GM21528 (cell line): ENCODE measurements around the gene TEX19.
"Not testable (repeated sequence)": the region's sequence is repeated elsewhere in the genome, so short reads cannot be mapped to it uniquely, and the experiment has no call there.

Experiments
- ATAC-seq: cut with Tn5 transposase; IDR thresholded peaks from one replicate; pipeline ENCODE4 v1.9.1; 2021; ENCODE audit warnings: mild to moderate bottlenecking, moderate library complexity; ENCODE audit not compliant: unreplicated experiment, low FRiP score

TEX19 gene

DNA sequence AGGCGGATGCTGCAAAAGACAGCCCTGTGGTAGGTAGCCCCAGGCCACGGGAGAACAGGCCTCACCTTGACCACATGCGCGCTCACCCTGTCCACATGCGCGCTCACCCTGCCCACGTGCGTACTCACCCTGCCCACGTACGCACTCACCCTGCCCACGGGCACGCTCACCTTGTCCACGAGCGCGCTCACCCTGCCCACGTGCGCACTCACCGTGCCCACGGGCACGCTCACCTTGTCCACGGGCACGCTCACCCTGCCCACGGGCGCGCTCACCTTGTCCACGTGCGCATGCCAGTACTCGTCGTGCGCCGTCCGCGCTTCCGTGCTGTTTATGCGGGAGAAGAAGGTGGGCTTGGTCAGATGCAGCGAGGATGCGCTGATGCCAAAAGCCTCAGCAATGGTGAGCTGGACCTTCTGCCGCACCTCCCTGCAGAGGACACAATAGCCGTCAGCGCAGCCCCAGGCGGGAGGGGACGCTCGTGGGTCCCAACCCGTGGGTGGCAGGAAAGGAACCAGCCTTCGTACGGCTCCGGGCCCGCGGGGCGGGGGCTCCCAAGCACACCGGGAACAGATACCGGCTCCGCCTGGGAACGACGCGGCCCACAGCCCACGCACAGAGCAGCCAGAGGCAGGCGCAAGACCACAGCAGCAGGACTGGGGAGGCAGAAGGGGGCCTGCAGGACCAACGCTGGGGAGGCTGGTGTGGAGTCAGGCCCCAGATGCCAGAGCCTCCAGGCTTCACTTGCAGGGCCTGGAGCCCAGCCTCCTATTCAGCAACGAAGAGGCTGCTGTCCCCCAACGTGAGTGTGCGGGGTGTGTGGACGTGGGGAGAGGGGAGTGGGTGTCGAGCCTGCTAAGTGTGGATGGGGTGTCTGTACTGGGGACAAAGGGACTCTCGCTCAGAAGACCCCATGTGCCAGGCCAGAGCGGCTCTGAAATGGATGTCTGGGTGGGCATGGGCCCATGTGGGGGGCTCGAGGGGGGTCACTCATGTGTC lies 44.9 kb downstream of the TEX19 start:
- ATAC-seq = no peak

DNA sequence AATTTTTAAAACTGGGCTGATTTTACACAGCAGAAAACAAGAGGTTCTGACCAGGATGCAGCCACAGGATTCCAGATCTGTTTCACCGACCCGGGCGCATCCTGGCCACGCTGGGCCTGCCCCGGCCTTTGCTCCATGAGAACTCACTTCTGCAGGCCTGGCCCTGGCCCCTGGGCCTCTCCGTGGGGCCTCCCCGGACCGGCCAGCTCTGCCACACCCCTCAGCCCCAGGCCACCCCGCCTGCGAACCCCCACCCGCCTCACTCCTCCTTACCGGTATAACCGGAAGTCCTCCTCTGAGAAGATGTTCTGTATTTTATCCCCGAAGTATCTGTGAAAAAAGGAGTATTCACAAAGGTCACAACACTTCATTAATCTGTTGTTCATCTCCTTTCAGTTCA lies 46.0 kb downstream of the TEX19 start:
- no peak for ATAC-seq

DNA sequence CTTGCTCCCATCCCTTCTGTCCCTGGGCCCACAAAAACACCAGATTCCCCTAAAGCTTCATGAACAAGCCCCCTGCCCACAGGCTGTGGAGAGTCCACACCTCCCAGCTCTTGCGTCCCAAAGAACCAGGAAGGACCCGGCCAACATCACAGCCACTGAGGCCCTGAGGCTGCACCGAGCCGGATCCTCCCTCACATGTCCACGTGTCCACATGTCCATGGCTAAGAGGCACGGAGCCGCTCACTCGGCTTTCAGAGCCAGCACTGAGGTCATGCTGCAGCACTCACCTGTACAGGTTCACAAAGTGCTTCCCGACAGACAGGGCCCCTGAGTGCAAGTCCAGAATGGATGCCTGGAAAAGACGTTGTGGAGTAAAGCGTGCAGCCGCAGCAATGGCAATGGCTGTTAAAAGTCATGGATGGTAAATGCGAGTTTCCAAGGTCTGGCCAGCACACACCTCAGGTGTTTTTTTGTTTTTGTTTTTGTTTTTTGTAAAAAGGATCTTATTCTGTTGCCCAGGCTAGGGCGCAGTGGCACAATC lies 47.2 kb downstream of the TEX19 start:
- ATAC-seq = no peak

DNA sequence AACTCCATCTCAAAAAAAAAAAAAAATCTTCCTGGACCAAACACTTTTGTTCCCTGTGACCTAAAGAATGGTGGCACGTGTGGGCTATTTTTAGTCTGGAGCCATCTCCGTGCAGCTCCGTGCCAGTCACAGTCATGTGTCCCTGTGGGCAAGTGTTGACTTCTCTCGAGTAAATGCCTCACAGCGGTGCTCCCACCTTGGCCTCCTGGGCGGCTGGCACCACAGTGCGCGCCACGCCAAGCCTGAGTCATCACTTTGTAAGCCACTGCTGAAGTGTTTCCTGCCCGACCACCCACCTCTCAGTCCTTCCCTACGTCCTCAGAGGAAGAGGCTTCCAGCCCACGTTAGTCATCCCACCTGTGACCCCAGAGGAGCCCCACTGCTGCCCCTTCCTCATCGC lies 48.2 kb downstream of the TEX19 start:
- ATAC-seq = no peak

DNA sequence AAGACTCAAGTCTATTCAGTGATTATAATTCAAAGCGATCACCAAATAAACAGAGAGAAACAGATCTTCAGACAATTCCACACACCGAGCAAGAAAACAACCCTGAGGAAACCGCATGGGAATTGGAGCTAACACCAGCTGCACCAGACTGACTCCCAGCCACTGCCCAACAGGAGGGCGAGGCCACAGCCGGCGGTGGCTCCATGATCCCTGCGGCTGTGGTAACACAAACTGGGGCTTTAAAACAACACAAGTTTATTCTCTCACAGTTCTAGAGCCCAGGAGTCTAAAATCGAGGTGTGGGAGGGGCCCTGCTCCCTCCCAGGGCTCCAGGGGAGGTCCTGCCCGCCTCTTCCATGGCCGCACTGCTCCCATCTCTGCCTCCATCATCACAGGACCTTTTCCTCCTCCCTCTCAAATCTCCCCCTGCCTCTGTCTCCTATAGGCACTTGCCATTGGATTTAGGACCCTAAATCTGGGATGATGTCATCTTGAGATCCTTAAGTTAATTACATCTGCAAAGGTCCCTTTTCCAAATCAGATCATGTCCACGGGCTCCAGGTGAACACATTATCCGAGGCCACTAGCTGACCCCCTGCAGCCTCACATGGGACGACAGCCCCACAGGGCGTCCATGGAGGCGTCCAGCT lies 49.4 kb downstream of the TEX19 start:
- ATAC-seq = no peak

DNA sequence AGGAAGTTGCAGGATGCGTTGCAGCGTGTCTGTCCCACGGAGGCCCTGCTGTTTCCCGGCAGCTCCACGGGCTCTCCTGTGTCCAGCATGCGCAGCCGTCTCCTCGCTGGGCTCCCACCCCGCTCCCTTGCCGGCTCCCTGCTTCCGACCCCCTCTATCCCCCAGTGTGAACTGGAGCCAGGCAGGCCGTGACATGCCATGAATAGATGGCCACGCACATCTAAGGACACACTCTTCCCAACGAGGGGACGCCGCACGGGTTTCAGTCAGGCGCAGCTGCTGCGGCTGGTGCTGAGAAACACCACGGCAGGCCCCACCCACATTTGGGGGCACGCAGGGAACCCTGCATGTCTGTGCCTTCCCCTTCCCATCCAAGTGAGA lies 49.9 kb downstream of the TEX19 start:
- no peak for ATAC-seq

DNA sequence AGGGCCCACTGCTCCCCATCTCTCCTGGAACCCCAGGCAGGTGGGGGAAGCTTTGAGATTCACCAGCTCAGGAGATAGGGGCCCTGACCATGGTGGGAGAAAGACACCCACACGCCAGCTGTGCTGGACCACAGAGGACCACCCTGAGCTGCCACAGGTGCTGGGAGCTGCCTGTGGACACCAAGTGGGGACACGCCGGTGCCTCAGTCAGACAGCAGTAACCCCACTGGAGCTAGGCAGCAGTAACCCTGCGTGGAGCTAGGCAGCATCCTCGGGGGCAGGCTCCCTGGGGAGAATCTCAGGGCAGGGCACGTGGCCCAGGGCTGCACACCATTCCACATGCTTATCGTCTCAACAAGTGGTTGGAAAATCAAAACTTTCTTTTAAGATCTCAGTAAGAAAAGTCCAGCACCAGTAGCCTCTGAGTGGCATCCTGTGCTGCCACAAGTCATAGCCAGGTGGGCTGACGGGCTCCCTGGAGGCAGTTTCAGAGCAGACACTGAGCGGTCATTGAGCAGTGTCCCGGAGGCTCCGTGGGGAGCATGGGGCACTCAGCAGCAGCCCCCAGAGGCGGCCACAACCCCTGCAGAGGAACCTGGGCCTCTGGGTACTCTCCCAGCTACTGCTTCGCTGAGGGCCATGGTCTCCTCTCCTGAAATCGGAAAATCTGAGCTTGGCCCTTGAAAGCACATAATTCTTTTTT lies 51.1 kb downstream of the TEX19 start:
- no peak for ATAC-seq

DNA sequence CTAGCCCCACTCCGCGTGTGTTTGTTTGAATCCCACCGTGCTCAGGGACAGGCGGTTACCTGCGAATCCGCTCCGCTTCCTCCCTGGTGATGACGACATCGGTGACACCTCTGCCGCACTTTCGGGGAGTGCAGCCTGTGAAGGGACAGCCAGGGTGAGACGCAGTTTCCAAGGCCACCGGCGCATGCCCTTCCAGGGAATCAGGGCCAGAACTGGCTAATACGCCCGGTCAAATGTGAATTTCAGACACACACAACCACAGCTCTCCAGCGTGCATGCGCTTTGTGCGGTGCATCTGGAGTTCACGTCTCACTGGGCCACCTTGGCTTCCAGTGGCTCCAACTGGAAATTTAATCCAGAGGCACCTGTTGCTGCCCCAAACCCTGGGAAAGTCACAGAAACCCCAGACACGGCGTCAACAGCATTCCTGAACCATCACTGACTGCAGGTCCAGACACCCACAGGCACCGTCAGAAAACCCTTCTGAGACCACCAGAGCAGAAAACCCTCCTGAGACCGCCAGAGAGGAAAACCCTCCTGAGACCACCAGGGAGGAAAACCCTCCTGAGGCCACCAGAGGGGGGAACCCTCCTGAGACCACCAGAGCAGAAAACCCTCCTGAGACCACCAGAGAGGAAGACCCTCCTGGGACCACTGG lies 52.5 kb downstream of the TEX19 start:
- ATAC-seq = no peak

DNA sequence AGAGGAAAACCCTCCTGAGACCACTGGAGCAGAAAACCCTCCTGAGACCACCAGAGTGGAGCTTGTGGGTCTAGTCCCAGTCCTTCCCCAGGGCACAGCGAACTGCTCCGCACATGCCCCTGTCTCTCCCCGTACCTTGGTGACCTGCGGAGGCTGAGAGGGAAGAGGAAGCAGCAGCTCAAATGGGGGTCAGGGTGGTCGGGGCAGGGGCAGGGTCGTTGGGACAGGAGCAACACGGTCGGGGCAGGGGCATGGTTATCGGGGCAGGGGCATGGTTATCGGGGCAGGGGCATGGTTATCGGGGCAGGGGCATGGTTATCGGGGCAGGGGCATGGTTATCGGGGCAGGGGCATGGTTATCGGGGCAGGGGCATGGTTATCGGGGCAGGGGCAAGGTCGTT lies 53.0 kb downstream of the TEX19 start:
- ATAC-seq = not testable (repeated sequence)

DNA sequence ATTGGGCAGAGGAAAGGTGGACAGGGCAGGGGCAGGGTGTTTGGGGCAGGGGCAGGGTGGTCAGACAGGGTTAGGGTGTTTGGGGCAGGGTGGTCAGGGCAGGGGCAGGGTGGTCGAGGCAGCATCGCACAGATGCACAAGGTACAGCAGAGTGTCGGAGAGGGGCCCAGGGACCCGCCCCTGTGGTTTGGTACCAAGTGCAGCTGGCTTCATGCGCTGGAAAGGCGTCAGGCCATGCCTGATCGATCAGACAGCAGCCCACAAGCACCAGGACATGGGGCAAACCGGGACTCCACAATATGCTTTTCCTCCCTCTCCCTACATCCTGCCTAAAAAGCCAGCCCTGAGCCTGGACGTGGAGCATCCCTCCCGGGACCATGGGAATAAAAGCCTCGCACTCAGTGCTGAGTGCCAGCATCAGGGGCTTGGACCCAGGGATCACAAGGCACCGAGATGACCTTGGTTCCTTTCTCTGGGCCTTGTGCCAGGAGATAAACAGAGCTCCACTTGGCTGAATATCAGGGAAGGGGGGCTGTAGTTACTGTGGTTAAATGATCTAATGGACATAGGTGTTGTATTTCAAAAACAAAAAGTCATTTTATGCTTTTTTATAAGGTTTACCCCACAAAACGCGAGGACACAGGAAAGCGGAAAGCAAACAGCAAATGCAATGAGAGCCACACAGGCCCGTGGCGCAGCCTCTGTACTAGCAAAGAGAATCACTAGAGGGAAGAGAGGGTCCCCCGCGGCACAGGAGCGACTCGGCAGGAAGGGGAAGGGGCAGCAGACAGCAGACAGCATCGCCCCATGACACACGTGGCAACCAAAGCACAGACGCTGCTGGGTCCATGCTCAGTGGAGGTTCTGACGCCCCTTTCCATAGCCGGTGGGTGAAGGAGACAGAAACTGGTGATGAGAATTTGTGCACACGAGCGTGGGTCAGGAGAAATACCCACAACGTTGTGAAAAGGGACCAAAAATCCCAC lies 53.8 kb downstream of the TEX19 start:
- no peak for ATAC-seq
